Measurements from ENCODE around the gene SUMO3. TPM values are rescaled to one million over a fixed set of nuclear protein-coding genes. Genes with fewer than 3 reads are reported as not detected.

SUMO3 gene
- total RNA-seq, 2 donors from 2014 or later, result 59.7 to 74.1 TPM

GRCh38 chr21:44845418-44846223 is 27.8 kb upstream of the SUMO3 start:
- Histone ChIP-seq H3K4me3 (peak overlapping the region; percentile 14 to 41), H3K27ac (peak overlapping the region; percentile 20 to 55)

DNA sequence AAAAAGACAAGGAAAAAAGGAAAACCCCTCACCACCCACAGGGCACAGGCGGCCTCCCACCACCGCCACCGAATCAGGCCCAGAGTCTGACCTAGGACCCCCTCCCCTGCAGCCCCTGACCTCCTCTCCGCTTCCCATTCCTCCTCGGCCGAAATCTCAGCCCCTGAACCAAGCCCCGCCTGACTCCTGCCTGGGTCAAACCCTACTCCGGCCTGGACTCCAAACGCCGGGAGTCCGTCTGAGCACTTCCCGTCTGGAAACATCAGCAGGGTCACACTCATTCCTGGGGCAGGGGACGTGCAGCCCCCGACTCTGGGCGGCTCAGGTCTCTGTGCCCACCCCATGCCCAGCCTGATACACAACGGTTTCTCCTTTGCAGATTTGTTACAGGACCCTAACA is 26.4 kb upstream of the SUMO3 start:
- Histone ChIP-seq H3K9me3 (no peaks in the 10 kb centered on the region), H3K36me3 (peaks cover 8% of the 10 kb centered on the region), H3K4me1 (peaks cover 0 to 26% of the 10 kb centered on the region in 2 donors), H3K27ac (no peak overlapping the region), H3K4me3 (no peak overlapping the region), H3K27me3 (no peaks in the 10 kb centered on the region)
- TF ChIP-seq CTCF (IDR thresholded peaks at IDR 0.05), result no peak
- no peak for DNase-seq (ENCODE audit: low spot score)

More at GRCh38 chr21:44845418-44846223, 27.8 kb upstream of the SUMO3 start:
- DNase-seq (ENCODE audit: low spot score), result peak; percentile 69
- peaks cover 21% of the 10 kb centered on the region for H3K36me3 ChIP-seq
- peaks cover 0 to 26% of the 10 kb centered on the region in 2 donors for H3K4me1 ChIP-seq
- H3K27me3 ChIP-seq, result no peaks in the 10 kb centered on the region
- no peaks in the 10 kb centered on the region for H3K9me3 ChIP-seq
- TF ChIP-seq CTCF (IDR thresholded peaks at IDR 0.05), result peak in 1 of 2 donors; percentile 66

DNA sequence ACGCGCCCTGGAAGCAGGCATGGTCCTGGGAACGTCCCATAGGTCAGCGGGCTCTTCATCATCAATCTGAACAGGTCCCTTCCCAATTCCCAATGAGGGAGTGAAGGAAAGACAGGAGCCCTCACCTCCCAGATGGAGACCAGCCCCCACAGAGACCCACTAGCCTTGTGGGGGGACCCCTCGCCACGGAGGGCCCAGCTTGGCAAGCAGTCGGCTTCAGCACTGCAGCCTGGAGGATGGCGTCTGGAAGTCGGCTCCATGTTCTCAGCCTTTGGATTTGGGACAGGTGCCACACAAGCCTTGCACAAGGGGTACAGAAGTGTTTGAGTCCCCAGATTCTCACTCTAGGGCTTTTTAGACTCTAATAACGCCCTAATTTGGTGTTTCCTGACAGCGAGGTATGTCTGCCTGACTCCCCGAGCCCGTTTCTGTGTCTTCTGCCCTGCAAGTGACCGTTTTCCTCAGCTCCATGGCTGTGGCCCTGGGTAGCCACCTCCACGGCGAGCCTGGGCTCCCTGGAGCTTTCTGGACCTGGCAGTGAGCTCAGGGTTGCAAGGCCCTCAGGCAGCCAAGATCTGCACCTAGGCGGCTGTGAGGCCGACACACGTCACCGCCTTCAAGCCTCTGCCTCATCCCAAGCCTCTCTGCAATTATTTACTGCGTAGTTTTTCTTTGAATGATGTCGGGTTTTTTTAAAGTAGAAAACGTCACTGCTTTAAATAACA is 25.0 kb upstream of the SUMO3 start:
- TF ChIP-seq CTCF (IDR thresholded peaks at IDR 0.05), result no peak
- H3K4me3 ChIP-seq, result no peak overlapping the region
- no peaks in the 10 kb centered on the region for H3K27me3 ChIP-seq
- H3K9me3 ChIP-seq, result no peaks in the 10 kb centered on the region
- no peaks in the 10 kb centered on the region for H3K36me3 ChIP-seq
- DNase-seq (ENCODE audit: low spot score), result no peak
- H3K27ac ChIP-seq, result no peak overlapping the region
- peaks cover 0 to 26% of the 10 kb centered on the region in 2 donors for H3K4me1 ChIP-seq

DNA sequence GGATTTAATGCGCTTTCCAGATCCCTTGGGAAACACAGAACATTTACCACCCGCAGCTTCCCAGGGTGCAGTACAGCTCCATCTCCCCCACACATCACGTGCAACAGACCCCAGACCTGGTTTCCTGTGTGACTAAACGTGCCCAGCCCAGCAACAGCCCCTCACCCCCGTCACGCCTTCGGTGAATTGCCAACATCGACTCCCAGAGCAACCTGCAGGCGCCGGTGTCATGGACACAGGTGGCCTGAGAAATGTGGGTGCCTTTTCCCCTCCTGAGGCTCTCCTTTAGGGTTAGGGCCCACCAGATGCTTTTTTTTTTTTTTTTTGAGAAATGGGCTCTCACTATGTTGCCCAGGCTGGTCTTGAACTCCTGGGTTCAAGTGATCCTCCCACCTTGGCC is 24.2 kb upstream of the SUMO3 start:
- peaks cover 0 to 19% of the 10 kb centered on the region in 2 donors for H3K4me1 ChIP-seq
- no peaks in the 10 kb centered on the region for H3K27me3 ChIP-seq
- no peaks in the 10 kb centered on the region for H3K9me3 ChIP-seq
- no peak for TF ChIP-seq CTCF (IDR thresholded peaks at IDR 0.05)
- no peak for DNase-seq (ENCODE audit: low spot score)
- H3K4me3 ChIP-seq, result no peak overlapping the region
- no peak overlapping the region for H3K27ac ChIP-seq
- no peaks in the 10 kb centered on the region for H3K36me3 ChIP-seq

- DNase-seq (ENCODE audit: low spot score), result no peak
- Histone ChIP-seq H3K36me3 (no peaks in the 10 kb centered on the region), H3K27ac (no peak overlapping the region), H3K4me1 (peaks cover 0 to 13% of the 10 kb centered on the region in 2 donors), H3K27me3 (no peaks in the 10 kb centered on the region), H3K4me3 (no peak overlapping the region), H3K9me3 (no peaks in the 10 kb centered on the region)
- TF ChIP-seq CTCF (IDR thresholded peaks at IDR 0.05), result no peak
These were observed 22.9 kb upstream of the SUMO3 start for GRCh38 chr21:44840771-44841170.
